AG04449 (cell line): Measurements from ENCODE around the gene PXDN.

Source experiments
- CTCF ChIA-PET: fragments of 350-600 bp; formaldehyde crosslinking; extraction: SDS; loops from one replicate; lab custom pipeline; 2021; ENCODE audit warnings: antibody characterized with exemption; lab: Yijun Ruan, JAX
- POLR2A ChIA-PET: fragments of 400-600, 350-600 bp; formaldehyde crosslinking; extraction: SDS; loops from one replicate; lab custom pipeline; 2020; ENCODE audit warnings: antibody characterized with exemption, inconsistent platforms; lab: Yijun Ruan, JAX
- DNase-seq: peaks from one replicate; pipeline ENCODE4 v3.0.0-alpha.2; 2010; ENCODE audit warnings: low read depth, low spot score
- H3K4me3 ChIP-seq: 2 replicates; pipeline ENCODE4 v1.5.1; 2011; ENCODE audit warnings: low read depth, mild to moderate bottlenecking, control low read depth, low read length
- TF ChIP-seq, protein P1 (sequence below): IDR thresholded peaks from one replicate; pipeline ENCODE4 v1.5.1; 2011; ENCODE audit warnings: mild to moderate bottlenecking, moderate library complexity, low read length, control low read depth, inconsistent platforms; ENCODE audit not compliant: insufficient read depth; ENCODE audit errors: missing control alignments

Gene PXDN

DNA sequence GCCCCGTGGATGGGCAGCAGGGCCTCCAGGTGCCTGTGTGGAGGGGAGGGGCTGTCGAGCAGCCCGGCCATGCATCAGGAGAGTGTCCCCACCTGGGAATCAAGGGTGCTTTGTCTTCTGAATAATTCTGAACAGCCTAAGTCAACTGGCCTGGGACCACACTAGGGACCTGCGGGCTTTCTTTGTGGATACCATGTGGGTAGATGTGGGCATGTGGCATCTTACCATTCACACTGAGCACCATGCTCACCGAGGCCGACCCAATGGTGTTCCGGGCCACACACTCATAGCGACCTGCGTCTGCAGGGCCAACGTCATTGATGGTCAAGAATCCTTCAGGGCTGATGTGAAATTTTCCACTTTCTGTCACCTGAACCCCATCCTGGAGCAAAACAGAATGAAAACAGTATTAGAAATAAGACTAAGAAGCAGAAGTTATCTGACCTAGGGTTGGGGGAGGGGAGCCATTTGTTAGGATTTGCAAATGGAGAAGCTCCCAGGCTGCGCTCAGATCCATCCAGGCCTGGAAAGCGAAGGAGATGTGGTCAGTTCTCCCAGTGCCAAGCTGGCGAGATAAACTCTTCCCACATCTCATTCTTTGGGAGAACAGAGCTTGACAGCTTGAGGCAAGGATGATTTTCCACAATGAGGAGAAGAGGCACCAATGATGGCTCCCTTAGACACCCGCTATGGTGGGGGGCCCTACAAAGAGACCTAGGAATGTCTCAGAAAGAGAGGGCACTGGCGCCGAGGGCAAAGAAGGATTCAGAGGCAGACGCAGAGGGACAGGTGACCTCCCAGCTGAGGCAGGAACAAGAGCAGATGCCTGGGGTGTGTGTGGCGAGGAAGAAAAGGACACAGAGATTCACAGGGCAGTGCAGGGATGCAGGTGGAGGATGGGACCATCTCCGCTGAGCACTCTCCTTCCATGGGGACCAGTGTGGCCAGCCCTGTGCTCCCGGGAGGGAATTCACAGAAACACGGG lies 83.4 kb downstream of the PXDN start:
- ChIA-PET CTCF (interaction anchor here (0.8 to 1.2 kb wide), 3 partner anchors 12 to 131 kb away, joined by 3 to 8 read pairs (median 4); no protein-coding TSS in a partner anchor), POLR2A (no interaction called here)
- H3K4me3 ChIP-seq = no peak overlapping the region
- TF ChIP-seq, protein P1, sequence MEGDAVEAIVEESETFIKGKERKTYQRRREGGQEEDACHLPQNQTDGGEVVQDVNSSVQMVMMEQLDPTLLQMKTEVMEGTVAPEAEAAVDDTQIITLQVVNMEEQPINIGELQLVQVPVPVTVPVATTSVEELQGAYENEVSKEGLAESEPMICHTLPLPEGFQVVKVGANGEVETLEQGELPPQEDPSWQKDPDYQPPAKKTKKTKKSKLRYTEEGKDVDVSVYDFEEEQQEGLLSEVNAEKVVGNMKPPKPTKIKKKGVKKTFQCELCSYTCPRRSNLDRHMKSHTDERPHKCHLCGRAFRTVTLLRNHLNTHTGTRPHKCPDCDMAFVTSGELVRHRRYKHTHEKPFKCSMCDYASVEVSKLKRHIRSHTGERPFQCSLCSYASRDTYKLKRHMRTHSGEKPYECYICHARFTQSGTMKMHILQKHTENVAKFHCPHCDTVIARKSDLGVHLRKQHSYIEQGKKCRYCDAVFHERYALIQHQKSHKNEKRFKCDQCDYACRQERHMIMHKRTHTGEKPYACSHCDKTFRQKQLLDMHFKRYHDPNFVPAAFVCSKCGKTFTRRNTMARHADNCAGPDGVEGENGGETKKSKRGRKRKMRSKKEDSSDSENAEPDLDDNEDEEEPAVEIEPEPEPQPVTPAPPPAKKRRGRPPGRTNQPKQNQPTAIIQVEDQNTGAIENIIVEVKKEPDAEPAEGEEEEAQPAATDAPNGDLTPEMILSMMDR = no peak
- no peak for DNase-seq

DNA sequence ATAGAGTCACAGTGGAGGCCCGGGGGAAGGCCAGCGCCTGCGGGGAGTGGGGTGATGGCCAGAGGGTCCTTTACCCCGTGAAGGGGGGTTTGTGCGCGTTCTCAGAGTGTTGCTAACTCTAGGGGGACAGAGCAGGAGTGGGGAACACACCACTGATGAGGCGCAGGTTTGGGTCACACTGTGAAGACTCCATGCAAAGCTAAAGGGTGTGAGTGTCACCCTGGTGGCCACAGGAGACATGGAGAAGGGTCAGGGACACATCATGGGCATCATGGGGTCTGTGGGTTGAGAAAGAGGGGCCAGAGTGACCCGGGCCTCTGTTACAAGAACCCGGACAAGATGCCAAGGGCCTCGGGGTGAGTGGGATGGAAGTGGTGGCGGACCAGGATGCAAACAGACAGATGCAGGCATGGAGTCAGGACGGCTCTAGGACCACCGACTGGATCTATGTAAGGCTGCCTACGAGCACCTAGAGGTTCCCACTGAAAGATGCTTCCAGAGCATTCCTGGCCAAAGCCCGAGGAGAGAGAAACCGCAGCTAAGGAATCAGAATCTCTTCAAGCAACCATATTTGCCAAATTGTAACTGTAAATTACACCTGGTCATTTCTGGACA lies 84.3 kb downstream of the PXDN start:
- ChIA-PET CTCF (interaction anchor here (0.8 to 1.5 kb wide), 3 partner anchors 16 to 131 kb away, joined by 3 to 4 read pairs (median 3); no protein-coding TSS in a partner anchor), POLR2A (no interaction called here)
- TF ChIP-seq, protein P1 = no peak

DNA sequence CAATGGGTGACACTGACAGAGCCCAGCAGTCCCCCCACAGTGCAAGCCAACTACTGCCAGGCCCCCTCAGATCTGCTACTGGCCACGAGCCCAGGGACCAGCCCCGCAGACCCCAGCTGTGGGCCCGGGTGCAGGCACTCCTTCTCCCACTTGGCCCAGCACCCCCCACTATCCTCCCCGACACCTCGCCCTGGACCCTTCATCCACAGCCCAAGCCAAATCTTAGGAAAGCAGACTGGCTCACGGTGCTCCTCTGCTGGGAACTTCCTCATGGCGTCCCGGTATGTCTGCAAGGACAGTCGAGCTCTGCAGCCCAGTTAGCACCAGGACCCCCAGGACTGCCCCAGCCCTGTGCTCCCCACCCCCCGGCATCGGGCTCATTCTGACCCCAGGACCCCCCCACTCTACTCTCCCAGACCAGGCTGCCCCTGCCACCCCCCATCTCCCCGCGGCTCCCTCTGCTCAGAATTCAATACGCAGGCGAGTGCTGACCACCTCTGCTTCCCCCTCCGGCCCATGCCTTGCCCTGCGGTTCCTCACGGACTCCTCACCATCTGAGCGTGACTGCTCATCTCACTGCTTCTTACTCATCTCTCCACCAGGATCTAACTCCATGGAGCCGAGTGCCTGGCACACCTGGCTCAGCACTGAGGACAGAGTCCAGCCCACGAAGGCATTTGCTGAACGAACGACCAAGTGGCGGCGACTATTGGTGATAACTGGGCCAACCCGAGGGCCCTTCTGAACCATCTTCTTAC lies 85.7 kb downstream of the PXDN start:
- TF ChIP-seq, protein P1 = no peak
- ChIA-PET POLR2A (no interaction called here), CTCF (interaction anchor here (1.1 to 1.5 kb wide), 3 partner anchors 11 to 108 kb away, joined by 3 to 5 read pairs (median 3); no protein-coding TSS in a partner anchor)
- DNase-seq = no peak
- H3K4me3 ChIP-seq = no peak overlapping the region

More for the DNA sequence above, 84.3 kb downstream of the PXDN start:
- no peak for DNase-seq
- H3K4me3 ChIP-seq = no peak overlapping the region

DNA sequence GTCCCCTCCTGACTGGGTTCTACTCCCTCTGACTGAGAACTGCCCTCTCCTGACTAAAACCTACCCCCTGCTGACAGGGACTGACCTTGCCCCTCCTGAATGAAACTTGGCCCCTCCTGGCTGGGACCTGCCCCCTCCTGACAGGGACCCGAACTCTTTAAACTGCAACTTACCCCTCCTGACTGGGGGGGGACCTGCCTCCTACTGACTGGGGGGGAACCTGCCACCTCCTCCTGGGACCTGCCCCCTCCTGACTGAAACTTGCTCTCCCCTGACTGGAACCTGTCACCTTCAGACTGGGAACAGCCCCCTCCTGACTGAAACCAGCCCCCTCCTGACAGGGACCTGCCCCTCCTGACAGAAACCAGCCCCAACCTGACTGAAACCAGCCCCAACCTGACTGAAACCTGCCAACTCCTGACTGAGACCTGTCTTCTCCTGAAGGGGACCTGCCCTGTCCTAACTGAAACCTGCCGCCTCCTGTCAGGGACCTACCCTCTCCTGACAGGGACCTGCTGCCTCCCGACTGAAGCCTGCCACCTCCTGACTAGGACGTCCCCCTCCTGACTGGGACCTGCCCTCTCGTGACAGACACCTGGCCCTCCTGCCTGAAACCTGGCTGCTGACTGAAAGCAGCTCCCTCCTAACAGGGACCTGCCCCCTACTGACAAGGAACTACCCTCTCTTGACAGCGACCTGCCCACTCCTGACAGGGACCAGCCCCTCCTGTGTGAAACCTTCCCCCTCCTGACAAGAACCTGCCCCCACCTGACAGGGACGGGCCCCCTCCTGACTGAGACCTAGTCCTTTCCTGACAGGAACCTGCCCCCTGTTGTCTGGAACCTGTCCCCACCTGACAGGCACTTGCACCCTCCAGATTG lies 87.1 kb downstream of the PXDN start:
- DNase-seq = no peak
- TF ChIP-seq, protein P1 = no peak
- ChIA-PET CTCF (interaction anchor here (1.2 kb wide), 1 partner anchor 106 kb away, joined by 5 read pairs; no protein-coding TSS in a partner anchor), POLR2A (no interaction called here)
- H3K4me3 ChIP-seq = no peak overlapping the region

- ChIA-PET POLR2A (no interaction called here), CTCF (no interaction called here)
- no peak for DNase-seq
- TF ChIP-seq, protein P1 = no peak
- no peak overlapping the region for H3K4me3 ChIP-seq
Measured at GRCh38 chr2:1656326-1656960, 87.9 kb downstream of the PXDN start.
